MCF 10A (cell line): ENCODE data around the gene RMRP. TPM values are rescaled to one million over a fixed set of nuclear protein-coding genes. Genes with fewer than 3 reads are reported as not detected.

Experiments used
- BruUV-seq: library from RNA; stranded (reverse); fragments of 400-500 nt; replicated peaks from 2 replicates; lab custom pipeline; 2021; lab: Mats Ljungman, UMichigan
- CTCF ChIA-PET: fragments of 300-600 bp; sonication (Branson Sonifier 250); formaldehyde crosslinking; extraction: SDS; loops from one replicate; lab custom pipeline; 2021; ENCODE audit warnings: antibody characterized with exemption, inconsistent platforms; lab: Yijun Ruan, JAX
- POLR2A ChIA-PET: fragments of 300-600, 350-650 bp; sonication (Branson Sonifier 250); formaldehyde crosslinking; extraction: SDS; loops from one replicate; lab custom pipeline; 2020; ENCODE audit warnings: antibody characterized with exemption, inconsistent platforms; lab: Yijun Ruan, JAX
- DNase-seq: peaks from one replicate; pipeline ENCODE4 v3.0.0-alpha.2; 2018; ENCODE audit not compliant: unreplicated experiment
- H3K27ac Mint-ChIP-seq: one replicate; pipeline ENCODE4 v1.8.0; 2022; ENCODE audit warnings: mild to moderate bottlenecking, low read depth, mixed read lengths; ENCODE audit not compliant: unreplicated experiment
- H3K27me3 Mint-ChIP-seq: one replicate; pipeline ENCODE4 v1.8.0; 2022; ENCODE audit warnings: mixed read lengths; ENCODE audit not compliant: insufficient read depth, unreplicated experiment
- H3K36me3 Mint-ChIP-seq: one replicate; pipeline ENCODE4 v1.8.0; 2022; ENCODE audit warnings: mild to moderate bottlenecking, moderate library complexity, mixed read lengths; ENCODE audit not compliant: insufficient read depth, unreplicated experiment
- H3K4me1 Mint-ChIP-seq: one replicate; pipeline ENCODE4 v1.8.0; 2022; ENCODE audit warnings: mixed read lengths; ENCODE audit not compliant: insufficient read depth, unreplicated experiment
- H3K4me3 Mint-ChIP-seq: one replicate; pipeline ENCODE4 v1.8.0; 2022; ENCODE audit warnings: mild to moderate bottlenecking, moderate library complexity, mixed read lengths; ENCODE audit not compliant: unreplicated experiment
- H3K9me3 Mint-ChIP-seq: one replicate; pipeline ENCODE4 v1.8.0; 2022; ENCODE audit warnings: mixed read lengths; ENCODE audit not compliant: unreplicated experiment
- CTCF ChIP-seq: fragments of 200-600 bp; IDR thresholded peaks from one replicate; pipeline ENCODE4 v1.8.0; 2022; ENCODE audit warnings: antibody characterized with exemption, mild to moderate bottlenecking; ENCODE audit not compliant: unreplicated experiment
- intact Hi-C: fragments of 100-400 bp; cut with micrococcal nuclease; formaldehyde crosslinking; loops from 2 replicates; pipeline ENCODE4 v1.14.1; 2022
- total RNA-seq: library from RNA; stranded (reverse); gene quantifications from 2 replicates; pipeline ENCODE4 v1.2.3, GENCODE V29; 2022

The RMRP gene
- total RNA-seq, 1 experiment from 2014 or later: 13,245 TPM

GRCh38 chr9:35660966-35661415 lies 3.2 kb upstream of the RMRP start:
- no TSS peak for BruUV-seq
- CTCF ChIA-PET: interaction anchor here (0.5 to 11.0 kb wide), 13 partner anchors 10 to 962 kb away, joined by 3 to 119 read pairs (median 5); partner anchors contain the start of genes CREB3 and TLN1
- Mint-ChIP-seq H3K4me3 (no peak overlapping the region), H3K36me3 (peaks cover 36% of the 10 kb centered on the region), H3K4me1 (peaks cover 25% of the 10 kb centered on the region), H3K27me3 (no peaks in the 10 kb centered on the region), H3K9me3 (no peaks in the 10 kb centered on the region), H3K27ac (no peak overlapping the region)
- intact Hi-C loops: no loop called here
- peak; percentile 51 for DNase-seq
- peak; percentile 19 for TF ChIP-seq CTCF
- POLR2A ChIA-PET: interaction anchor here (0.8 to 2.6 kb wide), 7 partner anchors 15 to 71 kb away, joined by 3 to 16 read pairs (median 6); partner anchors contain the start of genes CREB3, TLN1 and TPM2

- Mint-ChIP-seq H3K4me1 (peaks cover 25% of the 10 kb centered on the region), H3K4me3 (peak overlapping the region; percentile 62), H3K27me3 (no peaks in the 10 kb centered on the region), H3K36me3 (peaks cover 36% of the 10 kb centered on the region), H3K27ac (peak overlapping the region; percentile 100), H3K9me3 (no peaks in the 10 kb centered on the region)
- peak; percentile 87 for DNase-seq
- no TSS peak for BruUV-seq
- TF ChIP-seq CTCF: no peak
- ChIA-PET POLR2A (interaction anchor here (0.7 to 5.4 kb wide), 11 partner anchors 13 to 580 kb away, joined by 3 to 61 read pairs (median 8); partner anchors contain the start of genes CREB3, FANCG, GBA2 and RGP1), CTCF (interaction anchor here (0.6 to 11.0 kb wide), 18 partner anchors 10 to 1162 kb away, joined by 3 to 119 read pairs (median 5); partner anchors contain the start of genes CA9, CREB3 and TLN1)
- intact Hi-C loops: loop anchor here (2.0 to 10.0 kb wide), 4 partner anchors 29 to 245 kb away; partner anchors contain the start of genes HRCT1, SPAAR and TPM2
Observed at GRCh38 chr9:35659340-35659739, 1.5 kb upstream of the RMRP start.

GRCh38 chr9:35658968-35659220 lies 1.1 kb upstream of the RMRP start:
- no TSS peak for BruUV-seq
- Mint-ChIP-seq H3K9me3 (no peaks in the 10 kb centered on the region), H3K27me3 (no peaks in the 10 kb centered on the region), H3K4me3 (peak overlapping the region; percentile 62), H3K4me1 (peaks cover 25% of the 10 kb centered on the region), H3K36me3 (peaks cover 36% of the 10 kb centered on the region), H3K27ac (peak overlapping the region; percentile 100)
- CTCF ChIA-PET: interaction anchor here (0.6 to 11.0 kb wide), 19 partner anchors 11 to 1162 kb away, joined by 3 to 119 read pairs (median 5); partner anchors contain the start of genes CA9, CREB3 and TLN1
- no peak for DNase-seq
- POLR2A ChIA-PET: interaction anchor here (0.7 to 5.4 kb wide), 14 partner anchors 12 to 580 kb away, joined by 3 to 61 read pairs (median 7); partner anchors contain the start of genes ATOSB, CREB3, FANCG and GBA2
- TF ChIP-seq CTCF: no peak
- intact Hi-C loops: loop anchor here (2.0 to 10.0 kb wide), 4 partner anchors 30 to 246 kb away; partner anchors contain the start of genes HRCT1, SPAAR and TPM2
